SU-DHL-6 (cell line): ENCODE data around the gene UQCC2.

ENCODE experiments used
- H2AFZ ChIP-seq: fragments of 200-600 bp; sonication (generic); 2 replicates; pipeline ENCODE4 v1.6.1; 2014; ENCODE audit warnings: low read depth, mild to moderate bottlenecking, moderate library complexity, mixed read lengths, antibody characterized with exemption, low read length; ENCODE audit not compliant: severe bottlenecking
- H3F3A ChIP-seq: fragments of 200-600 bp; shearing (Covaris generic); 2 replicates; pipeline ENCODE4 v1.6.0; 2016; ENCODE audit warnings: antibody characterized with exemption, mild to moderate bottlenecking; ENCODE audit not compliant: insufficient read depth
- H3K27ac ChIP-seq: fragments of 200-600 bp; sonication (generic); 2 replicates; pipeline ENCODE4 v1.5.1; 2016; ENCODE audit warnings: low read depth, mild to moderate bottlenecking, low read length, moderate library complexity, mixed read lengths
- H3K27me3 ChIP-seq: fragments of 200-600 bp; sonication (generic), shearing (Covaris generic); 2 replicates; pipeline ENCODE4 v1.6.0; 2014; ENCODE audit warnings: mild to moderate bottlenecking, low read length
- H3K36me3 ChIP-seq: fragments of 200-600 bp; sonication (generic); 2 replicates; pipeline ENCODE4 v1.6.1; 2014; ENCODE audit warnings: mild to moderate bottlenecking, low read length, mixed read lengths
- H3K4me2 ChIP-seq: fragments of 300-600, 200-600 bp; shearing (Covaris generic), sonication (generic); 2 replicates; pipeline ENCODE4 v1.6.0; 2014; ENCODE audit warnings: low read length, low read depth, mild to moderate bottlenecking; ENCODE audit not compliant: poor library complexity, severe bottlenecking
- H3K4me3 ChIP-seq: fragments of 200-600 bp; sonication (generic); 2 replicates; pipeline ENCODE4 v1.5.1; 2014; ENCODE audit warnings: antibody characterized with exemption, low read length, mild to moderate bottlenecking, mixed read lengths; ENCODE audit not compliant: insufficient read depth, poor library complexity, severe bottlenecking
- H3K79me2 ChIP-seq: fragments of 200-600 bp; sonication (generic); 2 replicates; pipeline ENCODE4 v1.6.1; 2014; ENCODE audit warnings: mild to moderate bottlenecking, low read length, moderate library complexity; ENCODE audit not compliant: insufficient read depth
- H3K9ac ChIP-seq: fragments of 200-600 bp; sonication (generic); 2 replicates; pipeline ENCODE4 v1.7.0; 2014; ENCODE audit warnings: mild to moderate bottlenecking, low read length
- H3K9me2 ChIP-seq: fragments of 200-600 bp; sonication (generic); replicated peaks from 2 replicates; pipeline ENCODE4 v1.6.1; 2014; ENCODE audit warnings: low read length; ENCODE audit not compliant: insufficient read depth
- H3K9me3 ChIP-seq: fragments of 200-600 bp; sonication (generic); 2 replicates; pipeline ENCODE4 v1.6.1; 2014; ENCODE audit warnings: low read length, mixed read lengths; ENCODE audit not compliant: insufficient read depth
- H4K20me1 ChIP-seq: fragments of 200-600 bp; sonication (generic); 2 replicates; pipeline ENCODE4 v1.6.1; 2014; ENCODE audit warnings: low read depth, mild to moderate bottlenecking, antibody characterized with exemption, low read length, moderate library complexity, mixed read lengths
- EZH2phosphoT487 ChIP-seq: fragments of 200-600 bp; sonication (generic), shearing (Covaris generic); conservative IDR thresholded peaks from 2 replicates; pipeline ENCODE4 v1.6.1; 2018; ENCODE audit warnings: mild to moderate bottlenecking, antibody characterized with exemption, low read length, moderate library complexity, mixed read lengths
- TF ChIP-seq, protein P1 (sequence below): fragments of 200-600 bp; sonication (generic); IDR thresholded peaks from one replicate; pipeline ENCODE4 v1.5.1; 2017; ENCODE audit warnings: antibody characterized with exemption, mild to moderate bottlenecking, low read length, moderate library complexity; ENCODE audit not compliant: insufficient read depth, poor library complexity, severe bottlenecking

Gene UQCC2

GRCh38 chr6:33729059-33729458 is 17.6 kb upstream of the UQCC2 start:
- Histone ChIP-seq H4K20me1 (no peaks in the 10 kb centered on the region), H3K27ac (no peak overlapping the region), H3K36me3 (no peaks in the 10 kb centered on the region), H3K79me2 (no peaks in the 10 kb centered on the region), H3K9ac (no peak overlapping the region), H3K9me2 (no peaks in the 10 kb centered on the region), H3K27me3 (no peaks in the 10 kb centered on the region), H3F3A (no peaks in the 10 kb centered on the region), H3K4me3 (no peak overlapping the region), H3K4me2 (no peak overlapping the region), H3K9me3 (no peaks in the 10 kb centered on the region), H2AFZ (no peak overlapping the region)
- no peak for TF ChIP-seq EZH2phosphoT487
- TF ChIP-seq, protein P1, sequence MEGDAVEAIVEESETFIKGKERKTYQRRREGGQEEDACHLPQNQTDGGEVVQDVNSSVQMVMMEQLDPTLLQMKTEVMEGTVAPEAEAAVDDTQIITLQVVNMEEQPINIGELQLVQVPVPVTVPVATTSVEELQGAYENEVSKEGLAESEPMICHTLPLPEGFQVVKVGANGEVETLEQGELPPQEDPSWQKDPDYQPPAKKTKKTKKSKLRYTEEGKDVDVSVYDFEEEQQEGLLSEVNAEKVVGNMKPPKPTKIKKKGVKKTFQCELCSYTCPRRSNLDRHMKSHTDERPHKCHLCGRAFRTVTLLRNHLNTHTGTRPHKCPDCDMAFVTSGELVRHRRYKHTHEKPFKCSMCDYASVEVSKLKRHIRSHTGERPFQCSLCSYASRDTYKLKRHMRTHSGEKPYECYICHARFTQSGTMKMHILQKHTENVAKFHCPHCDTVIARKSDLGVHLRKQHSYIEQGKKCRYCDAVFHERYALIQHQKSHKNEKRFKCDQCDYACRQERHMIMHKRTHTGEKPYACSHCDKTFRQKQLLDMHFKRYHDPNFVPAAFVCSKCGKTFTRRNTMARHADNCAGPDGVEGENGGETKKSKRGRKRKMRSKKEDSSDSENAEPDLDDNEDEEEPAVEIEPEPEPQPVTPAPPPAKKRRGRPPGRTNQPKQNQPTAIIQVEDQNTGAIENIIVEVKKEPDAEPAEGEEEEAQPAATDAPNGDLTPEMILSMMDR = no peak

DNA sequence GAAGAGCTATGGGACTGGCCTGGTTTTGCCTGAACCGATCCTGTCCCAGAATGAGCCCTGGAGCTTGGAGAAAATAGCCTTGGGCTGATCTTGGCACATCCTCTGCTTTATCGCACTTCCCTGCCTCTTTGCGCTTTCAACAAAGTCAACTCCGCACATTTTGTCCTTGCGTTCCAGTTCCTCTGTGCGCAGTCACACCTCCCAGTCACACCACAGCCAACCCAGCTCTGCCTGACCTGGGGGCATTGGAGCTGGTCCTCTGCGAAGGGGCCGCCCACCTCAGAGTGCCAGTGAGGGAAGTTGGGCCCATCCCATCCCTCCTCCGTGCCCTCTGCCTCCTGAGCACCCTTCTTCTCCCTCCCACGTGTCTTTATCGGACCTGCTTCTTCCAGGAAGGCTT is 16.9 kb upstream of the UQCC2 start:
- H3K4me3 ChIP-seq = no peak overlapping the region
- no peaks in the 10 kb centered on the region for H3K9me2 ChIP-seq
- no peaks in the 10 kb centered on the region for H3K9me3 ChIP-seq
- no peaks in the 10 kb centered on the region for H3F3A ChIP-seq
- H4K20me1 ChIP-seq = no peaks in the 10 kb centered on the region
- no peaks in the 10 kb centered on the region for H3K79me2 ChIP-seq
- no peaks in the 10 kb centered on the region for H3K36me3 ChIP-seq
- no peak overlapping the region for H2AFZ ChIP-seq
- no peak overlapping the region for H3K9ac ChIP-seq
- H3K27ac ChIP-seq = no peak overlapping the region
- TF ChIP-seq EZH2phosphoT487 = no peak
- TF ChIP-seq, protein P1 = no peak
- H3K4me2 ChIP-seq = no peak overlapping the region
- no peaks in the 10 kb centered on the region for H3K27me3 ChIP-seq

- H3K79me2 ChIP-seq = no peaks in the 10 kb centered on the region
- no peaks in the 10 kb centered on the region for H4K20me1 ChIP-seq
- no peaks in the 10 kb centered on the region for H3K9me3 ChIP-seq
- TF ChIP-seq, protein P1 = no peak
- no peak for TF ChIP-seq EZH2phosphoT487
- no peaks in the 10 kb centered on the region for H3K27me3 ChIP-seq
- H3K9ac ChIP-seq = no peak overlapping the region
- no peak overlapping the region for H3K4me3 ChIP-seq
- H3K4me2 ChIP-seq = no peak overlapping the region
- H3K27ac ChIP-seq = no peak overlapping the region
- H2AFZ ChIP-seq = no peak overlapping the region
- H3K36me3 ChIP-seq = no peaks in the 10 kb centered on the region
- H3F3A ChIP-seq = no peaks in the 10 kb centered on the region
- H3K9me2 ChIP-seq = no peaks in the 10 kb centered on the region
These were observed 16.4 kb upstream of the UQCC2 start for GRCh38 chr6:33727932-33728331.
